Measurements from ENCODE around the gene NELFB.

Gene NELFB

DNA sequence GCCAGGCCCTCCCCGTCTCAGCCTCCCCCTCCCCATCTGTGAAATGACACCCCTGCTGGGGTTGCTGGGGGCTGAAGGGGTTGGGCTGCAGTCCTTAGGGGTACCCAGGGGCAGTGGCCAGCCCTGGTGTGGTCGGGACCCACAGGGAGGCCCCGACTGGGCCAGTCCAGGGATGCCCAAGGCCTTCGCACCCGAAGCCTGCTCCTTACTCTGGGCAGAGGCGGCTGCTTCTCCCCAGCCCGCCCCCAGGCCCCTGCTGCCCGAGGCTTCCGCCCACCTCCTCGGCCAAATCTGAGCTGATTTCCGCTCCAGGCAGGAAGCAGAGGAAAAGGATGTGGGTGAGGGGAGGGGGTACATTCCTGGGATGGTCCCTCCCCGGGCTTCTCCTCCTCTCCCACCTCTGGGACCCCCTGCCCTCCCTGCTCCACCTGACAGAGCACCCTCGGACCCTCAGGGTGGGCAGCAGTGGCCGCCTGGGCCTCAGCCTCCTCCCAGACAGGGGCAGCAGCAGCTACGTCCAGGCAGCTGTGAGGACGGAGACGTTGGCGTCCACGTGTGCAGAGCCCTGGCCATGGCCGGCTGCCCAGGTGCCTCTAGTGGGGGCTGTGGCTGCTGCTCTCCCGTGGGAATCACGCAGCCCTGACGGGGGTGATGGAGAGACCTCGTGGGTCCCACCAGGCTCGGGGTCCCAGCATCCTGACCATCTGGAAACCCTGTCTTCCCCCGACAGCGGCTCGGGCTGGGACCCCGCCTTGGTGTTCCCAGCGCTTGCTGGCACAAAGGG is 51.1 kb downstream of the NELFB start:
- no peak overlapping the region for H3K4me3 ChIP-seq (ENCODE audit: low read depth, low read length)
- TF ChIP-seq, protein P1, sequence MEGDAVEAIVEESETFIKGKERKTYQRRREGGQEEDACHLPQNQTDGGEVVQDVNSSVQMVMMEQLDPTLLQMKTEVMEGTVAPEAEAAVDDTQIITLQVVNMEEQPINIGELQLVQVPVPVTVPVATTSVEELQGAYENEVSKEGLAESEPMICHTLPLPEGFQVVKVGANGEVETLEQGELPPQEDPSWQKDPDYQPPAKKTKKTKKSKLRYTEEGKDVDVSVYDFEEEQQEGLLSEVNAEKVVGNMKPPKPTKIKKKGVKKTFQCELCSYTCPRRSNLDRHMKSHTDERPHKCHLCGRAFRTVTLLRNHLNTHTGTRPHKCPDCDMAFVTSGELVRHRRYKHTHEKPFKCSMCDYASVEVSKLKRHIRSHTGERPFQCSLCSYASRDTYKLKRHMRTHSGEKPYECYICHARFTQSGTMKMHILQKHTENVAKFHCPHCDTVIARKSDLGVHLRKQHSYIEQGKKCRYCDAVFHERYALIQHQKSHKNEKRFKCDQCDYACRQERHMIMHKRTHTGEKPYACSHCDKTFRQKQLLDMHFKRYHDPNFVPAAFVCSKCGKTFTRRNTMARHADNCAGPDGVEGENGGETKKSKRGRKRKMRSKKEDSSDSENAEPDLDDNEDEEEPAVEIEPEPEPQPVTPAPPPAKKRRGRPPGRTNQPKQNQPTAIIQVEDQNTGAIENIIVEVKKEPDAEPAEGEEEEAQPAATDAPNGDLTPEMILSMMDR (IDR thresholded peaks at IDR 0.05; ENCODE audit: borderline replicate concordance, insufficient read depth, low read depth, low read length), result no peak

DNA sequence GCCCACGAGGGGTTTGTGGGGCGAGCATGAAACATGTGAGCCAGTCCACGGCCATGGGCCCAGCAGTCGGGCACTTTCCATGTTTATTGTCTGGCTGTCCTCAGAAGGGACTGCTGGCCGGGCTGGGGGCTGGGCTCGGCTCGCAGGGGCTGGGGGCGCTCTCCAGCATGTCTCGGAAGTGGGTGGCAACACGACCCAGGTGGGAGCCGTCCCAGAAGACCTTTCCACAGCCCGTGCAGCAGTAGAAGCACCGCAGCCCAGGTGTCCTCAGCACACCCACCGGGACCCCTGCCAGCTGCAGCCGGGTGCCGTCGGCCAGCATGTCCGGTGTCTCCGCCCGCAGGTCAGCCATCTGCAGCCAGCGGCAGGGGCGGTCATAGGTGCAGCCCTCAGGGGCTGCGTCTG is 51.7 kb downstream of the NELFB start:
- no peak overlapping the region for H3K4me3 ChIP-seq (ENCODE audit: low read depth, low read length)
- TF ChIP-seq, protein P1 (IDR thresholded peaks at IDR 0.05; ENCODE audit: borderline replicate concordance, insufficient read depth, low read depth, low read length), result no peak

DNA sequence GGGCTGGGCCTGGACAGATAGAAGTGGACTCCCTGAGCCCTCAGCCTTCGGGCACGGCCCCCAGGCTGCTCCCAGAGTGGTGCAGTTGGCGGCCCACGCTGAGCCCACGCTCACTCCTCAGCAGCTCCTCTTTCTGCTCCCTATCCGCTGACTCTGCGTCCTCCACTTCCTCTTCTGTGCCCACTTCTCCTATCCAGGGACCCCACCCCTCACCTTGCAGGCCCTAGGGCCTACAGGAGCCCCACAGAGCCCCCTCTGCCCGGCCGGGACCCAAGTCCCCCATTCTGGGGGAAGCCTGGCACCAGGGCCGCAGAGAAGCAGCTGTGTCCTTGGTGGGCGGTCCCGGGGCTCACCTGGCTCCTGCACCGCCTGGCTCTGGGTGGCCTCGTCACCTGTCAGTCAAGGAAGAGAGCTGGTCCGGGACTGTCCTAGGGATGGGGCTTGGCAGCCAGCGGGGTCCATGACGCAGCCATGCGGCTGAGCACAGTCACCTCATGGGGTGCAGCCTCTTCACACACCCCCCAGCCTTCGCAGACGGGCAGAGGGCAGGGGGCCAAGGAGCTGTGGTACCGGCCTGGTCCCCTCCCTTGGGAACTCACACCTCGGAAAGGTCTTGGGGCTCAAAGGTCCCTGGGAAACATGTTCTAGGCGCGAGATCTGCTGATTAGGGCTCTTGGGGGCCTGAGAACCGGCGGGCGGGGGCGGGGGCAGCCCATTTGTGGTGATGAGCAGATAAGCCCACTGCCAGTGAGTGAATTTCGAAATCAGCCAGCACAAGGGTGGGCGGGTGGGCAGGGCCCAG is 52.3 kb downstream of the NELFB start:
- no peak overlapping the region for H3K4me3 ChIP-seq (ENCODE audit: low read depth, low read length)
- TF ChIP-seq, protein P1 (IDR thresholded peaks at IDR 0.05; ENCODE audit: borderline replicate concordance, insufficient read depth, low read depth, low read length), result no peak

DNA sequence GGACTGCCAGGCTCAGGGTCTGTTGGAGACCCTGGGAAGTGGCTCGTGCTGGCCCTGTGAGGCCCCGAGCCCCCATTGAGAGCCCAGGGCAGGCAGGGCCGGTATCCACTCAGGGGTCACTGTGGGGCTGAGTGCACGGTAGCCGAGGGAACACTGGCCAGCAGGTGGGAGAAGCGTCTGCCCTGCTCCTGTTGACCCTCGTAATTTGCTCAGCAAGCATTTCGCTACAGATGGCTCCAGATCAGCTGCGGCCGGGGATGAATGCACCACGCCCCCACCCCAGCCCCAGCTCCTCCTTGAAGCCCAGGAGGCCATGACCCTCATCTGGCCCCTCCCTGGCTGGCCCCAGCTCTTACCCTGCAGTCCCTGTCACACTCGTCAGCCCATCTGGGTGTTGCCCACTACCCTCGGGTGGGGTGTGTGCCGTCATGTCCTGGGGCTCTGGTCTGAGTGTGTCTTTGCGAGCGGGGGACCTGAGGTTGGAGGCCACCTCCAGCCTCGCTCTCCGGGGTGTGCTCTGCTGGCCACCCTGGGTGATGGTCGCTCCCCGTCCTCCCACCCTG is 53.0 kb downstream of the NELFB start:
- H3K4me3 ChIP-seq (ENCODE audit: low read depth, low read length), result no peak overlapping the region
- TF ChIP-seq, protein P1 (IDR thresholded peaks at IDR 0.05; ENCODE audit: borderline replicate concordance, insufficient read depth, low read depth, low read length), result no peak

DNA sequence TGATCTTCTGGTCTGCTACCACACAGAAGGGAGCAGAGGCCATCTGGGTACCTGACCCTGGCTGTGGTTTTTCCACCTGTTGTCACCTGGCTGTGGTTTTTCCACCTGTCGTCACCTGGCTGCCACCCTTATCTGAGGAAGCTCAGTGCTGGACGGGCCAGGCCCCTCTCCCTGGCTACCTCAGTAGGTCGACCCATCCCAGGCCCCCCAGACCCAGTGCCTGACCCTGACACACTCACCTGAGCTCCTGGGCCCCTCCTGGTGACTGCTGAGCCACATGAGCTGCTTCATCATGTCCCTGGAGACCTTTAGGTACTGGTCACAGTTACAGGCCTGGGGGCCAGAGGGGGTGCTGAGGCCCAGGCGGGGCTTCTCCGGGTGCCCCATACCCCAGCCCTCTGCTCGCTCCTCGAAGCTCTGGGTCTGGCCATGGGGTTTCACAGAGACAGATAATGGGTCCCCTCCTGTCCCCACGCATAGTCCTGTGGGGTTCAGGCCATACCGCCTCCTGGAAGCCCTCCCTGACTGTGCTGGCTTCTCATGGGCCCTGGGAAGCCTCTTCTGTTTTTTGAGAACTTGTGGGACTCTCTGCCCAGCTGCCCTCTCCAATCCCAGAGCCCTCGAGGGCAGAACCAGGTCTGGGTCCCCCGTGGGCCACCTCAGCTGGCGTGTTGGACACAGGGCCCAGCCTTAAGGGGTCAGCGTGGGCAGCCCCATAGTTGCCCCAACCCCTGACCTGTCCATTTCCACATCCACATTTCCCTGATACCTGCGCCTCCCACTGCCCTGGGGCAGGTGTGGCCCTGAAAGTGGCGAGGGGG is 54.5 kb downstream of the NELFB start:
- H3K4me3 ChIP-seq (ENCODE audit: low read depth, low read length), result no peak overlapping the region
- TF ChIP-seq, protein P1 (IDR thresholded peaks at IDR 0.05; ENCODE audit: borderline replicate concordance, insufficient read depth, low read depth, low read length), result no peak

DNA sequence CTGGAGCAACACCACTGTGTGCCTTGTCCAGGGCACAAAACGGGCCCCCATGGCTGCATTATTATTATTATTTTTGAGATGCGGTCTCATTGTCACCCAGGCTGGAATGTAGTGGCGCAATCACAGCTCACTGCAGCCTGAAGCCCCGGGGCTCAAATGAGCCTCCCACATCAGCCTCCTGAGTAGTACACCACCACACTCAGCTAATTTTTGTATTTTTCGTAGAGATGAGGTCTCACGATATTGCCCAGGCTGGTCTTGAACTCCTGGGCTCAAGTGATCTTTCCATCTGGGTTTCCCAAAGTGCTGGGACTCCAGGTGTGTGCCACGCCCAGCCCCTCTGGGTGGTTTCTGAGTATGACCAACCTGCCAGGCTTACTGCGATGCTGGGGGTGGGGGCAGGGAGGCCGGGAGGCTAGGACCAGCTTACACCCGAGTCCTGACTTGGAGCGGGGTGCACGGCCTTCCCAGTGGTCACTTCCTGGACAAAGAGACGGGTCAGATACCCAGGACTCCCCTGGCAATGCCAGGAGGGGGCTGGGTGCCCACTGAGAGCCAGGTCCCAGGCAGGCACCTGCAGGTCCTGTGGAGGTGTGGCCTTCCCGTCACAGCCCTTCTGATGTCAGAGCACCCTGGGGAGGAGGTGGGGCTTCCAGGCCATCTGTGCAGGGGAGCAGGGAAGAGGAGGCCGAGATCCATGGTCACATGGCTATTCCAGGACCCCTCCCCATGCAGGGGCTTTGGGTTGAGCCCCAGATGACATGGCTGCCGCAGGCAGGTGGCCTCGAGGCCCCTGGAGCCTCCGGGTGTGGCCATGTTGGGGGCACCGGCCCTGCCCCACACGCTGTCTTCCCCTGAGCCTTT is 55.3 kb downstream of the NELFB start:
- H3K4me3 ChIP-seq (ENCODE audit: low read depth, low read length), result no peak overlapping the region
- TF ChIP-seq, protein P1 (IDR thresholded peaks at IDR 0.05; ENCODE audit: borderline replicate concordance, insufficient read depth, low read depth, low read length), result no peak

Data from GM12875 (cell line).